ENCODE data around the gene C1QTNF2. TPM values are rescaled to one million over a fixed set of nuclear protein-coding genes. Genes with fewer than 3 reads are reported as not detected.

Gene C1QTNF2
- total RNA-seq, 1 donor from 2014 or later: not detected

DNA sequence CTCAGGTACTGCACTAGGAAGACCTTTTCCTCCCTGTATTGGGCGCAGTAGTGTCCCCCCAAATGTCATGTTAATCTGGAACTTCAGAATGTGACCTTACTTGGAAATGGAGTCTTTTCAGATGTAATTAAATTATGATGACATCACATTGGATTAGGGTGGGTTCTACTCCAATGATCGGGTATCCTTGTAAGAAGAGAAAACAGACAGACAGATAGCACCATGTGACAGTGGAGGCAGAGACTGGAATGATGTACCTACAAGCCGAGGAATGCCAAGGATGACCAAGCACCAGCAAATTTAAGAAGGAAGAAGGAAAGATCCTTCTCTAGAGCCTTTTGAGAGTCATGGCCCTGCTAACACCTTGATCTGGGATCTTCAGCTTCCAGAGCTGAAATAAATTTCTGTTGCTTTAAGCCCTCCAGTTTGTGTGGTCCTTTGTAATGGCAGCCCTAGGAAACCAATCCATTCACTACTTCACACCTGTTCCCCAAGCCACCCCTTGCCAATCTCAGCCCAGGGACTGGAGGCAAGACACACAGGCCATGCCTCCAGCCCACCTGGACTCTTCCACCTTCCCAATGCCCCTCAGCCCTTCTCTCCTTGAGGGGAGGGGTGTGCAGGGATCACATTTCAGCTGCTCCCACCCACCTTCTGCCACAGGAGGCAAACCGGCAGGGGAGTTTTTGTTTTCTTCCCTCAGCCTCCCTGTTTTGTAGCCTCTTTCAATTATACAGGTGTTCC is 59.7 kb downstream of the C1QTNF2 start:
- DNase-seq (ENCODE audit: low spot score): no peak
- no peak for ATAC-seq

GRCh38 chr5:160310140-160310539 is 60.3 kb downstream of the C1QTNF2 start:
- DNase-seq (ENCODE audit: low spot score) (no peak), ATAC-seq (no peak)

GRCh38 chr5:160306696-160307095 is 63.7 kb downstream of the C1QTNF2 start:
- no peak for DNase-seq (ENCODE audit: low spot score)
- no peak for ATAC-seq

DNA sequence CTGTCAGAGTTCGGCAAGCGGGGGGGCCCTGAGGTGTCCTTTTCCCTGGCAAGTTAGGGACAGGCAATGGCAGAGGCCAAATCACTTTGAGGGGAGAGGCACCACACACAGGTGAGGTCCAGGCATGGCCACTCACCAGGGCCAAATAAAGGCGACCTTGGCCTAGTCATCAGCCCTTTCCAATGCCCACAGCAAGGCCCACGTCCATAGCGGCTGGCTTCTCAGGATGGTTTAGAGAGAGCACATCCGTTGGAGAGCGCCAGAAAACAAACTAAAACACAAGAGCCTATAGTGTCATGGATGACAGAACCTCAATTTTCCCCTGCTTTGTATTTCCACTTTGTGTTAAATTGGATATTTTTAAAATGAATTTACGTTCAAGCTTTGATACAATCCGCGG is 65.1 kb downstream of the C1QTNF2 start:
- ATAC-seq (no peak), DNase-seq (ENCODE audit: low spot score) (no peak)

DNA sequence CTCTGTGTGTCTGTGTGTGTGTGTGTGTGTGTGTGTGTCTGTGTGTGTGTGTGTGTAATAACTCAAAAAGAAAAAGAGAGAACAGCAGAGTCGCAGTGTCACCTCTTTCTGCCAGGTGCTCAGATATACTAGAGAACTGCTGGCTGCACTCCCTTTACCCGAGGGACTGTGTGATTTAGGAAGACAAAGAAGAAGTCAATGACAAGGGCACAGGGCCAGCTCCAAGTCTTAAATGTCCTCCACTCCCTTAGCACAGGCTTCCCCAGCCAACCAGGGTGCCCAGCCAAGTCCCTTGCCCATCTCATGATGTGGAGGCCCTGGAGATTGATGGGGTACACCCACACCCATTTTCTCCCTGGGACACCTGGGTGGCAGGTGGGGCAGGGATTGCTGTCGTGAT is 66.7 kb downstream of the C1QTNF2 start:
- DNase-seq (ENCODE audit: low spot score): no peak
- no peak for ATAC-seq

- ATAC-seq: no peak
- DNase-seq (ENCODE audit: low spot score): no peak
Observed at GRCh38 chr5:160298189-160298588, 72.2 kb downstream of the C1QTNF2 start.

DNA sequence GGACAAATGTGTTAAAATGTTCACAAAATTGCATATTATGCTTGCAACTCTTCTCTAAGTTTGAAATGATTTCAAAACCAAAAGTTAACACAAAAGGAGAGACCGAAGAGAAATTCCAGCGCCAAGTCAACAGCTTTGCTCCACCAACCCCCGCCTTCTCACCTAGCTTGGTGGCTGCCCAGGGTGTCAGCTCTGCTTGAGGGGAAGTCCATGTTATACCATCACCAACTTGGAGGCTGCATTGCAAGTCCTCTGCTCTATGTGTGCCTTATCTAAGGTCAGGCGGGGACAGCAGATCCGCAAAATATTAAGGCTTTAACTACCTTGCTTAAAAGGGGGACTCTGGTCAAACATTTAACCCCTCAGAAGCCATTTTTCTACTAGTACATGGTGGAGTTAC is 72.7 kb downstream of the C1QTNF2 start:
- DNase-seq (ENCODE audit: low spot score): no peak
- ATAC-seq: no peak

Other genes starting within 250 kb of the C1QTNF2 start
- not detected for gene FABP6, start 141.1 kb downstream of the C1QTNF2 start, total RNA-seq
- 0.48 TPM for gene CCNJL, start 58.1 kb downstream of the C1QTNF2 start, total RNA-seq
- 1.2 TPM for gene FAM200C, start 29.4 kb upstream of the C1QTNF2 start, total RNA-seq
- 20.1 TPM for gene SLU7, start 48.5 kb upstream of the C1QTNF2 start, total RNA-seq
- 0.83 TPM for gene PTTG1, start 51.2 kb upstream of the C1QTNF2 start, total RNA-seq

All from left lobe of liver (tissue), 2 donors.